ENCODE data around the gene TLX1. TPM values are rescaled to one million over a fixed set of nuclear protein-coding genes. Genes with fewer than 3 reads are reported as not detected.
"Not testable (repeated sequence)": the region's sequence is repeated elsewhere in the genome, so short reads cannot be mapped to it uniquely, and the experiment has no call there.

The TLX1 gene
- total and polyA plus RNA-seq, 9 donors = not detected

GRCh38 chr10:101151395-101151794 is 20.3 kb downstream of the TLX1 start:
- no peak for DNase-seq
- intact Hi-C loops (cut with DNase I) = no loop called here
- Histone ChIP-seq H3K27me3 (no peaks in the 10 kb centered on the region), H3K4me1 (ENCODE audit: insufficient read depth) (no peaks in the 10 kb centered on the region), H3K27ac (no peak overlapping the region), H3K4me3 (no peak overlapping the region), H3K9me3 (no peaks in the 10 kb centered on the region), H3K36me3 (no peaks in the 10 kb centered on the region)
- WGBS, 3 donors = 56 to 65% (median 57%) methylated on average over 4 of the region's 4 CpGs
- TF ChIP-seq EP300 (IDR thresholded peaks at IDR 0.05) (no peak), CTCF (IDR thresholded peaks at IDR 0.05) (no peak), POLR2A (IDR thresholded peaks at IDR 0.05) (no peak)

- DNase-seq = no peak
- TF ChIP-seq POLR2A (IDR thresholded peaks at IDR 0.05) = no peak
- TF ChIP-seq CTCF (IDR thresholded peaks at IDR 0.05) = no peak
- no peak for TF ChIP-seq EP300 (IDR thresholded peaks at IDR 0.05)
- Histone ChIP-seq H3K27ac (no peak overlapping the region), H3K4me1 (ENCODE audit: insufficient read depth) (no peaks in the 10 kb centered on the region), H3K4me3 (no peak overlapping the region), H3K9me3 (no peaks in the 10 kb centered on the region), H3K36me3 (no peaks in the 10 kb centered on the region), H3K27me3 (no peaks in the 10 kb centered on the region)
- intact Hi-C loops (cut with DNase I) = no loop called here
- 39 to 54% (median 44%) methylated on average over 3 of the region's 3 CpGs for WGBS, 3 donors
Observed at GRCh38 chr10:101152316-101152715, 21.2 kb downstream of the TLX1 start.

GRCh38 chr10:101154506-101154905 is 23.4 kb downstream of the TLX1 start:
- H3K4me1 ChIP-seq (ENCODE audit: insufficient read depth); H3K4me3 ChIP-seq; DNase-seq; intact Hi-C loops (cut with DNase I); H3K36me3 ChIP-seq; H3K27ac ChIP-seq; H3K9me3 ChIP-seq; H3K27me3 ChIP-seq: not testable (repeated sequence)
- WGBS, 3 donors = 92 to 93% (median 93%) methylated on average over 5 of the region's 5 CpGs

- 23 to 33% (median 25%) methylated on average over 3 of the region's 3 CpGs for WGBS, 3 donors
- no peak for TF ChIP-seq CTCF (IDR thresholded peaks at IDR 0.05)
- no peak for TF ChIP-seq EP300 (IDR thresholded peaks at IDR 0.05)
- no peak for TF ChIP-seq POLR2A (IDR thresholded peaks at IDR 0.05)
- Histone ChIP-seq H3K27ac (no peak overlapping the region), H3K9me3 (no peaks in the 10 kb centered on the region), H3K36me3 (no peaks in the 10 kb centered on the region), H3K4me3 (no peak overlapping the region), H3K4me1 (ENCODE audit: insufficient read depth) (no peaks in the 10 kb centered on the region), H3K27me3 (no peaks in the 10 kb centered on the region)
- DNase-seq = no peak
- intact Hi-C loops (cut with DNase I) = no loop called here
Observed at GRCh38 chr10:101155896-101156295, 24.8 kb downstream of the TLX1 start.

- Histone ChIP-seq H3K4me1 (ENCODE audit: insufficient read depth) (peaks cover 2% of the 10 kb centered on the region), H3K27me3 (no peaks in the 10 kb centered on the region), H3K36me3 (no peaks in the 10 kb centered on the region), H3K9me3 (no peaks in the 10 kb centered on the region), H3K4me3 (no peak overlapping the region), H3K27ac (no peak overlapping the region)
- TF ChIP-seq EP300 (IDR thresholded peaks at IDR 0.05) = no peak
- TF ChIP-seq POLR2A (IDR thresholded peaks at IDR 0.05) = no peak
- TF ChIP-seq CTCF (IDR thresholded peaks at IDR 0.05) = no peak
- WGBS, 3 donors = 25 to 40% (median 30%) methylated on average over 6 of the region's 6 CpGs
- DNase-seq = no peak
- intact Hi-C loops (cut with DNase I) = no loop called here
Observed at GRCh38 chr10:101157756-101158458, 26.8 kb downstream of the TLX1 start.

Data from ovary (tissue), 9 donors.